ENCODE data around the gene LRRC3. TPM values are rescaled to one million over a fixed set of nuclear protein-coding genes. Genes with fewer than 3 reads are reported as not detected.

LRRC3 gene
- polyA plus RNA-seq, 1 of the 3 experiments (the other 2 are of a cell fraction): 2.3 TPM

DNA sequence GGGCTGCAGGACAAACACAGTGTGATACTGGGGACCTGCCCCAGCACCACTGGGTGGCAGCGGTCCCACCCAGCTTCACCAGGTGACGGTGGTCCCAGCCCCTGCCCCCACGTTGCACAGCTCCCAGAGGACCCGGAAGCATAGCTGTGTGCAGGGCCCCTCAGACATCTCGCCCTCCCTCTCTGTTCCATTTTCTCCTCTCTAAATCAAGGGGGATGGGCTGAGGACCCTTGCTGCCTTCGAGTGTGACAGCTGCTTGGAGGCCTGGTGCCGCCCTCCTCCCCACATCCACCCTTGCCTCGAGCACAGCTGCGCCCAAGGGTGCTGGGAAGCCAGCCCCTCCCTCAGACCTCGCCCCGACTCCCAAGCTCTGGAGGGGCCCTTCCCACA lies 16.1 kb upstream of the LRRC3 start:
- no peaks in the 10 kb centered on the region for H3K9me3 ChIP-seq
- H3K9me2 ChIP-seq: no peaks in the 10 kb centered on the region
- H3K27ac ChIP-seq (ENCODE audit: low read depth in 2 of 2, low read length in 1 of 2): peak overlapping the region in 1 of 2 experiments; percentile 93; a peak in 2 of 4 replicates
- H3K4me2 ChIP-seq: no peak overlapping the region
- no peak for DNase-seq
- H3F3A ChIP-seq (replicated peaks; ENCODE audit: insufficient read depth): no peaks in the 10 kb centered on the region
- H3K27me3 ChIP-seq (ENCODE audit: insufficient read depth): no peaks in the 10 kb centered on the region
- no peaks in the 10 kb centered on the region for H3K36me3 ChIP-seq (replicated peaks in 1 of 2; ENCODE audit: control insufficient read depth in 1 of 2, insufficient read depth in 2 of 2, low read length in 1 of 2)
- POLR2A ChIA-PET: interaction anchor here (1.3 kb wide), 1 partner anchor 11 kb away, joined by 7 read pairs; no protein-coding TSS in a partner anchor
- no peak overlapping the region for H2AFZ ChIP-seq (ENCODE audit: low read depth)
- TF ChIP-seq PBX3 (IDR thresholded peaks at IDR 0.05): no peak
- TF ChIP-seq FOXJ3 (CRISPR knock-in tag; IDR thresholded peaks at IDR 0.05): no peak
- no peak for TF ChIP-seq YY1 (IDR thresholded peaks at IDR 0.05; ENCODE audit: low read depth)
- no peak for TF ChIP-seq NRF1 (IDR thresholded peaks at IDR 0.05; ENCODE audit: low read depth, low read length)
- no peak for TF ChIP-seq FOXM1 (IDR thresholded peaks at IDR 0.05; ENCODE audit: low read depth)
- TF ChIP-seq, protein P1, sequence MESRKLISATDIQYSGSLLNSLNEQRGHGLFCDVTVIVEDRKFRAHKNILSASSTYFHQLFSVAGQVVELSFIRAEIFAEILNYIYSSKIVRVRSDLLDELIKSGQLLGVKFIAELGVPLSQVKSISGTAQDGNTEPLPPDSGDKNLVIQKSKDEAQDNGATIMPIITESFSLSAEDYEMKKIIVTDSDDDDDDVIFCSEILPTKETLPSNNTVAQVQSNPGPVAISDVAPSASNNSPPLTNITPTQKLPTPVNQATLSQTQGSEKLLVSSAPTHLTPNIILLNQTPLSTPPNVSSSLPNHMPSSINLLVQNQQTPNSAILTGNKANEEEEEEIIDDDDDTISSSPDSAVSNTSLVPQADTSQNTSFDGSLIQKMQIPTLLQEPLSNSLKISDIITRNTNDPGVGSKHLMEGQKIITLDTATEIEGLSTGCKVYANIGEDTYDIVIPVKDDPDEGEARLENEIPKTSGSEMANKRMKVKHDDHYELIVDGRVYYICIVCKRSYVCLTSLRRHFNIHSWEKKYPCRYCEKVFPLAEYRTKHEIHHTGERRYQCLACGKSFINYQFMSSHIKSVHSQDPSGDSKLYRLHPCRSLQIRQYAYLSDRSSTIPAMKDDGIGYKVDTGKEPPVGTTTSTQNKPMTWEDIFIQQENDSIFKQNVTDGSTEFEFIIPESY (IDR thresholded peaks at IDR 0.05; ENCODE audit: borderline replicate concordance, low read depth): no peak
- no peak for TF ChIP-seq ELF1 (IDR thresholded peaks at IDR 0.05)
- no peak for TF ChIP-seq NFIC (IDR thresholded peaks at IDR 0.05; ENCODE audit: borderline replicate concordance)
- no peak for TF ChIP-seq SIN3A (IDR thresholded peaks at IDR 0.05; ENCODE audit: borderline replicate concordance, low read depth, low read length)
- no peak for TF ChIP-seq RXRA (IDR thresholded peaks at IDR 0.05; ENCODE audit: borderline replicate concordance, low read depth)
- no peak for TF ChIP-seq MXI1 (IDR thresholded peaks at IDR 0.05; ENCODE audit: low read depth, low read length)
- TF ChIP-seq MEF2A (IDR thresholded peaks at IDR 0.05; ENCODE audit: borderline replicate concordance, low read depth): no peak
- no peak for TF ChIP-seq MAX (IDR thresholded peaks at IDR 0.05; ENCODE audit: low read depth)
- TF ChIP-seq, protein P2, sequence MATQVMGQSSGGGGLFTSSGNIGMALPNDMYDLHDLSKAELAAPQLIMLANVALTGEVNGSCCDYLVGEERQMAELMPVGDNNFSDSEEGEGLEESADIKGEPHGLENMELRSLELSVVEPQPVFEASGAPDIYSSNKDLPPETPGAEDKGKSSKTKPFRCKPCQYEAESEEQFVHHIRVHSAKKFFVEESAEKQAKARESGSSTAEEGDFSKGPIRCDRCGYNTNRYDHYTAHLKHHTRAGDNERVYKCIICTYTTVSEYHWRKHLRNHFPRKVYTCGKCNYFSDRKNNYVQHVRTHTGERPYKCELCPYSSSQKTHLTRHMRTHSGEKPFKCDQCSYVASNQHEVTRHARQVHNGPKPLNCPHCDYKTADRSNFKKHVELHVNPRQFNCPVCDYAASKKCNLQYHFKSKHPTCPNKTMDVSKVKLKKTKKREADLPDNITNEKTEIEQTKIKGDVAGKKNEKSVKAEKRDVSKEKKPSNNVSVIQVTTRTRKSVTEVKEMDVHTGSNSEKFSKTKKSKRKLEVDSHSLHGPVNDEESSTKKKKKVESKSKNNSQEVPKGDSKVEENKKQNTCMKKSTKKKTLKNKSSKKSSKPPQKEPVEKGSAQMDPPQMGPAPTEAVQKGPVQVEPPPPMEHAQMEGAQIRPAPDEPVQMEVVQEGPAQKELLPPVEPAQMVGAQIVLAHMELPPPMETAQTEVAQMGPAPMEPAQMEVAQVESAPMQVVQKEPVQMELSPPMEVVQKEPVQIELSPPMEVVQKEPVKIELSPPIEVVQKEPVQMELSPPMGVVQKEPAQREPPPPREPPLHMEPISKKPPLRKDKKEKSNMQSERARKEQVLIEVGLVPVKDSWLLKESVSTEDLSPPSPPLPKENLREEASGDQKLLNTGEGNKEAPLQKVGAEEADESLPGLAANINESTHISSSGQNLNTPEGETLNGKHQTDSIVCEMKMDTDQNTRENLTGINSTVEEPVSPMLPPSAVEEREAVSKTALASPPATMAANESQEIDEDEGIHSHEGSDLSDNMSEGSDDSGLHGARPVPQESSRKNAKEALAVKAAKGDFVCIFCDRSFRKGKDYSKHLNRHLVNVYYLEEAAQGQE (IDR thresholded peaks at IDR 0.05; ENCODE audit: low read depth, low read length): no peak
- TF ChIP-seq, protein P3, sequence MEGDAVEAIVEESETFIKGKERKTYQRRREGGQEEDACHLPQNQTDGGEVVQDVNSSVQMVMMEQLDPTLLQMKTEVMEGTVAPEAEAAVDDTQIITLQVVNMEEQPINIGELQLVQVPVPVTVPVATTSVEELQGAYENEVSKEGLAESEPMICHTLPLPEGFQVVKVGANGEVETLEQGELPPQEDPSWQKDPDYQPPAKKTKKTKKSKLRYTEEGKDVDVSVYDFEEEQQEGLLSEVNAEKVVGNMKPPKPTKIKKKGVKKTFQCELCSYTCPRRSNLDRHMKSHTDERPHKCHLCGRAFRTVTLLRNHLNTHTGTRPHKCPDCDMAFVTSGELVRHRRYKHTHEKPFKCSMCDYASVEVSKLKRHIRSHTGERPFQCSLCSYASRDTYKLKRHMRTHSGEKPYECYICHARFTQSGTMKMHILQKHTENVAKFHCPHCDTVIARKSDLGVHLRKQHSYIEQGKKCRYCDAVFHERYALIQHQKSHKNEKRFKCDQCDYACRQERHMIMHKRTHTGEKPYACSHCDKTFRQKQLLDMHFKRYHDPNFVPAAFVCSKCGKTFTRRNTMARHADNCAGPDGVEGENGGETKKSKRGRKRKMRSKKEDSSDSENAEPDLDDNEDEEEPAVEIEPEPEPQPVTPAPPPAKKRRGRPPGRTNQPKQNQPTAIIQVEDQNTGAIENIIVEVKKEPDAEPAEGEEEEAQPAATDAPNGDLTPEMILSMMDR (IDR thresholded peaks at IDR 0.05): no peak
- no peak for TF ChIP-seq RCOR1 (IDR thresholded peaks at IDR 0.05; ENCODE audit: low read length)
- no peak for TF ChIP-seq RFX5 (IDR thresholded peaks at IDR 0.05; ENCODE audit: low read length)
- no peak for TF ChIP-seq GABPA (IDR thresholded peaks at IDR 0.05; ENCODE audit: low read depth)
- TF ChIP-seq, protein P4, sequence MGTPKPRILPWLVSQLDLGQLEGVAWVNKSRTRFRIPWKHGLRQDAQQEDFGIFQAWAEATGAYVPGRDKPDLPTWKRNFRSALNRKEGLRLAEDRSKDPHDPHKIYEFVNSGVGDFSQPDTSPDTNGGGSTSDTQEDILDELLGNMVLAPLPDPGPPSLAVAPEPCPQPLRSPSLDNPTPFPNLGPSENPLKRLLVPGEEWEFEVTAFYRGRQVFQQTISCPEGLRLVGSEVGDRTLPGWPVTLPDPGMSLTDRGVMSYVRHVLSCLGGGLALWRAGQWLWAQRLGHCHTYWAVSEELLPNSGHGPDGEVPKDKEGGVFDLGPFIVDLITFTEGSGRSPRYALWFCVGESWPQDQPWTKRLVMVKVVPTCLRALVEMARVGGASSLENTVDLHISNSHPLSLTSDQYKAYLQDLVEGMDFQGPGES (IDR thresholded peaks at IDR 0.05; ENCODE audit: low read depth, low read length): no peak
- no peaks in the 10 kb centered on the region for H4K20me1 ChIP-seq (ENCODE audit: insufficient read depth)
- 42% methylated on average over 6 of the region's 11 CpGs for WGBS (ENCODE audit: low lambda C conversion rate)
- H3K4me1 ChIP-seq (ENCODE audit: control insufficient read depth in 1 of 2, insufficient read depth in 2 of 2, low read depth in 1 of 2, low read length in 1 of 2): peaks cover 0 to 54% of the 10 kb centered on the region in 2 experiments; a peak in 1 of 4 replicates
- CTCF ChIA-PET: interaction anchor here (0.7 to 1.7 kb wide), 11 partner anchors 10 to 354 kb away, joined by 3 to 12 read pairs (median 3); partner anchors contain the start of gene LRRC3
- no peak overlapping the region for H3K9ac ChIP-seq
- no peaks in the 10 kb centered on the region for H3K79me2 ChIP-seq (ENCODE audit: insufficient read depth)
- H3K4me3 ChIP-seq (ENCODE audit: low read depth in 2 of 2, low read length in 1 of 2): no peak overlapping the region

All from SK-N-SH (cell line).